ENCODE data around the gene OR5K2. TPM values are rescaled to one million over a fixed set of nuclear protein-coding genes. Genes with fewer than 3 reads are reported as not detected.

OR5K2 gene
- total RNA-seq, 1 donor from 2014 or later: not detected

- Mint-ChIP-seq H3K36me3 (ENCODE audit: unreplicated experiment) (no peaks in the 10 kb centered on the region), H3K27me3 (ENCODE audit: unreplicated experiment) (no peaks in the 10 kb centered on the region), H3K9me3 (ENCODE audit: unreplicated experiment) (no peaks in the 10 kb centered on the region), H3K4me1 (ENCODE audit: low read depth, unreplicated experiment) (no peaks in the 10 kb centered on the region), H3K27ac (ENCODE audit: unreplicated experiment) (no peak overlapping the region), H3K4me3 (ENCODE audit: unreplicated experiment) (no peak overlapping the region)
- no peak for TF ChIP-seq CTCF (IDR thresholded peaks at IDR 0.05; ENCODE audit: partially characterized antibody, unreplicated experiment)
- DNase-seq: no peak
Observed at GRCh38 chr3:98500019-98500418, 2.5 kb downstream of the OR5K2 start.

GRCh38 chr3:98501270-98501669 is 3.8 kb downstream of the OR5K2 start:
- no peaks in the 10 kb centered on the region for H3K27me3 Mint-ChIP-seq (ENCODE audit: unreplicated experiment)

GRCh38 chr3:98501863-98502576 is 4.5 kb downstream of the OR5K2 start:
- no peak overlapping the region for H3K4me3 Mint-ChIP-seq (ENCODE audit: unreplicated experiment)
- H3K9me3 Mint-ChIP-seq (ENCODE audit: unreplicated experiment): no peaks in the 10 kb centered on the region
- H3K27me3 Mint-ChIP-seq (ENCODE audit: unreplicated experiment): no peaks in the 10 kb centered on the region
- DNase-seq: no peak
- no peak for TF ChIP-seq CTCF (IDR thresholded peaks at IDR 0.05; ENCODE audit: partially characterized antibody, unreplicated experiment)
- H3K36me3 Mint-ChIP-seq (ENCODE audit: unreplicated experiment): no peaks in the 10 kb centered on the region
- no peaks in the 10 kb centered on the region for H3K4me1 Mint-ChIP-seq (ENCODE audit: low read depth, unreplicated experiment)
- no peak overlapping the region for H3K27ac Mint-ChIP-seq (ENCODE audit: unreplicated experiment)

More at GRCh38 chr3:98501270-98501669, 3.8 kb downstream of the OR5K2 start:
- TF ChIP-seq CTCF (IDR thresholded peaks at IDR 0.05; ENCODE audit: partially characterized antibody, unreplicated experiment): no peak
- no peaks in the 10 kb centered on the region for H3K36me3 Mint-ChIP-seq (ENCODE audit: unreplicated experiment)
- H3K4me1 Mint-ChIP-seq (ENCODE audit: low read depth, unreplicated experiment): no peaks in the 10 kb centered on the region
- no peak overlapping the region for H3K4me3 Mint-ChIP-seq (ENCODE audit: unreplicated experiment)
- no peak overlapping the region for H3K27ac Mint-ChIP-seq (ENCODE audit: unreplicated experiment)
- H3K9me3 Mint-ChIP-seq (ENCODE audit: unreplicated experiment): no peaks in the 10 kb centered on the region
- no peak for DNase-seq

- Mint-ChIP-seq H3K4me3 (ENCODE audit: unreplicated experiment) (no peak overlapping the region), H3K27ac (ENCODE audit: unreplicated experiment) (no peak overlapping the region), H3K36me3 (ENCODE audit: unreplicated experiment) (no peaks in the 10 kb centered on the region), H3K4me1 (ENCODE audit: low read depth, unreplicated experiment) (no peaks in the 10 kb centered on the region), H3K27me3 (ENCODE audit: unreplicated experiment) (no peaks in the 10 kb centered on the region), H3K9me3 (ENCODE audit: unreplicated experiment) (no peaks in the 10 kb centered on the region)
- no peak for DNase-seq
- no peak for TF ChIP-seq CTCF (IDR thresholded peaks at IDR 0.05; ENCODE audit: partially characterized antibody, unreplicated experiment)
Observed at GRCh38 chr3:98504539-98504938, 7.1 kb downstream of the OR5K2 start.

- DNase-seq: no peak
- H3K36me3 Mint-ChIP-seq (ENCODE audit: unreplicated experiment): no peaks in the 10 kb centered on the region
- H3K9me3 Mint-ChIP-seq (ENCODE audit: unreplicated experiment): no peaks in the 10 kb centered on the region
- no peaks in the 10 kb centered on the region for H3K27me3 Mint-ChIP-seq (ENCODE audit: unreplicated experiment)
- TF ChIP-seq CTCF (IDR thresholded peaks at IDR 0.05; ENCODE audit: partially characterized antibody, unreplicated experiment): no peak
- H3K4me3 Mint-ChIP-seq (ENCODE audit: unreplicated experiment): no peak overlapping the region
- no peaks in the 10 kb centered on the region for H3K4me1 Mint-ChIP-seq (ENCODE audit: low read depth, unreplicated experiment)
- no peak overlapping the region for H3K27ac Mint-ChIP-seq (ENCODE audit: unreplicated experiment)
Observed at GRCh38 chr3:98508582-98508981, 11.1 kb downstream of the OR5K2 start.
